GM12872 (cell line): ENCODE results near the gene C19orf73.

Experiments used
- TF ChIP-seq, protein P1 (sequence below): IDR thresholded peaks from 3 replicates; pipeline ENCODE4 v1.5.1; 2011; ENCODE audit warnings: low read depth, mild to moderate bottlenecking, low read length, moderate library complexity; ENCODE audit not compliant: insufficient read depth

The C19orf73 gene

DNA sequence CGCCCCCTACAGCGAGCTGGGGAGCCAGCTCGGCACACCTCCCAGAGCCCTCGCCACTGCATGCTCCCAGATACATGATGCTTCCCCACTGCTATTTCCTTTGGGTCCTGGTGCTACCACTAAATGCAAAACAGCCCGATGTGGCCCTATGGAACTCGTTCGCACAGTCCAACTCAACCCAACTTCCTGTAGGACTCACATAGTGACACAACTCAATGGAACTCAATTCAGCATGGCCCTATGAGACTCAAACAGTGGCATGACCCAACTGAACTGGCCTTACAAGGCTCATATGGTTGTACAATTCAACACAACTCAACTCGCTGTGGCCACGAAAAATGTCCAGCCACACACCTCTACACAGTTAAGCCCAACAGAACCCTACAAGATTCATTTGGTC lies 49.9 kb downstream of the C19orf73 start:
- TF ChIP-seq, protein P1, sequence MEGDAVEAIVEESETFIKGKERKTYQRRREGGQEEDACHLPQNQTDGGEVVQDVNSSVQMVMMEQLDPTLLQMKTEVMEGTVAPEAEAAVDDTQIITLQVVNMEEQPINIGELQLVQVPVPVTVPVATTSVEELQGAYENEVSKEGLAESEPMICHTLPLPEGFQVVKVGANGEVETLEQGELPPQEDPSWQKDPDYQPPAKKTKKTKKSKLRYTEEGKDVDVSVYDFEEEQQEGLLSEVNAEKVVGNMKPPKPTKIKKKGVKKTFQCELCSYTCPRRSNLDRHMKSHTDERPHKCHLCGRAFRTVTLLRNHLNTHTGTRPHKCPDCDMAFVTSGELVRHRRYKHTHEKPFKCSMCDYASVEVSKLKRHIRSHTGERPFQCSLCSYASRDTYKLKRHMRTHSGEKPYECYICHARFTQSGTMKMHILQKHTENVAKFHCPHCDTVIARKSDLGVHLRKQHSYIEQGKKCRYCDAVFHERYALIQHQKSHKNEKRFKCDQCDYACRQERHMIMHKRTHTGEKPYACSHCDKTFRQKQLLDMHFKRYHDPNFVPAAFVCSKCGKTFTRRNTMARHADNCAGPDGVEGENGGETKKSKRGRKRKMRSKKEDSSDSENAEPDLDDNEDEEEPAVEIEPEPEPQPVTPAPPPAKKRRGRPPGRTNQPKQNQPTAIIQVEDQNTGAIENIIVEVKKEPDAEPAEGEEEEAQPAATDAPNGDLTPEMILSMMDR = no peak
